T-helper 1 cell treated with Interleukin-12 subunit alpha and Interleukin-12 subunit beta and Interleukin-4 antibody, amounts not matched to agents 30 μg/mL and 1 μg/mL, for 36 hours (primary cell): ENCODE measurements around the gene EIF3D.
A peak's percentile ranks its signal among the peaks of the same experiment; 100 is the strongest.

Source experiments
- H3K27ac Mint-ChIP-seq: one replicate; pipeline ENCODE4 v1.8.0; 2021; ENCODE audit warnings: mild to moderate bottlenecking, mixed read lengths
- H3K27me3 Mint-ChIP-seq: one replicate; pipeline ENCODE4 v1.8.0; 2021; ENCODE audit warnings: low read depth, mixed read lengths
- H3K36me3 Mint-ChIP-seq: one replicate; pipeline ENCODE4 v1.8.0; 2021; ENCODE audit warnings: low read depth, mixed read lengths
- H3K4me1 Mint-ChIP-seq: one replicate; pipeline ENCODE4 v1.8.0; 2021; ENCODE audit warnings: low read depth, mixed read lengths
- H3K4me3 Mint-ChIP-seq: one replicate; pipeline ENCODE4 v1.8.0; 2021; ENCODE audit warnings: mild to moderate bottlenecking, moderate library complexity, mixed read lengths
- H3K9me3 Mint-ChIP-seq: one replicate; pipeline ENCODE4 v1.8.0; 2021; ENCODE audit warnings: mixed read lengths

Gene EIF3D

DNA sequence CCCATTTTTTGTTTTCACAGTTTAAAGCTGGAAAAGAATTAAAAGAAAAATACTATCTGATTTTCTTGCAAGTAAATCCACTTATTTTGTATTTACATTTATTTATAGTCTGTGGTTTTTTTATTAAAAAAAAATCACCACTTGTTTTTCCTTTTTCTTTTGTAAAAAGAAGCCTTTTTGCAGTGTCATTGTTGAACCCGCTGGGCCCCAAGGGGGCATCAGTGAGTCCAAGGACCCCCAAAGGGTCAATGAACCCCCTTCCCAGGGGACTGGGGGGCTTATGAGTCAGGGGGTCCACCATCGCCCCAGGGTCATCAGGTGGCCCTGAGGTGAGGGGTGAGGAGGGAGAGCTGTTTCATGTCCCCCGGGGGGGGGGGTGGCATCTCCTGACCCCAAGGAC, 34.0 kb upstream of the EIF3D start:
- Mint-ChIP-seq H3K9me3 (no peaks in the 10 kb centered on the region), H3K27ac (no peak overlapping the region), H3K27me3 (peaks cover 29% of the 10 kb centered on the region), H3K4me3 (no peak overlapping the region), H3K36me3 (no peaks in the 10 kb centered on the region), H3K4me1 (no peaks in the 10 kb centered on the region)

GRCh38 chr22:36562261-36562835, 33.4 kb upstream of the EIF3D start:
- Mint-ChIP-seq H3K27me3 (peaks cover 27% of the 10 kb centered on the region), H3K9me3 (no peaks in the 10 kb centered on the region), H3K4me1 (no peaks in the 10 kb centered on the region), H3K36me3 (no peaks in the 10 kb centered on the region), H3K4me3 (no peak overlapping the region), H3K27ac (no peak overlapping the region)

DNA sequence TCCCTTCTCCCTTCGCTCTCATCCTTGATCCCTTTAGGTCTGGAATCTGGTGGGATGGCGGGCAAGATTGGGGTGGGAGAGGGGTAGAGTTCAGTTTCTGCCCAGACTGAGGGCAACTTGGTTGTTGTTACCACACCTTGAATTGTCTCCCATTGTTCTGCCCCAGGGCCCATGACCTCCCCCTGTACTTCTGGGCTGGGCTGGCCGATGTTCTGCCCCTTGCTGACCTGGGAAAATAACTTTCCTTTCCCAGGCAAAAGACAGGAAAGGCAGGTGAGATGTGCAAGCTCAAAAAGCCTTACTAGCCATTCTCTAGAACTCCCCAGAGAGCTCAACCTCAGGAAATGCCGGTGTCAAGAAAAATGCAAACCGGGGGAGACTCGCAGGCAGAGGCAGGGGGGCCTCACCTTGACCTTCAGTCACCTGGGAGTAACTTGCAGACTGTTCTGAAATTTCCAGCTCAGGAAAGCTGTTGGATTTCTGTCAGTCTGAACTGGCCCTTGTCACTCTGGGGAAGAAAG, 32.4 kb upstream of the EIF3D start:
- Mint-ChIP-seq H3K27ac (no peak overlapping the region), H3K4me1 (no peaks in the 10 kb centered on the region), H3K4me3 (no peak overlapping the region), H3K27me3 (peaks cover 24% of the 10 kb centered on the region), H3K9me3 (no peaks in the 10 kb centered on the region), H3K36me3 (no peaks in the 10 kb centered on the region)

- Mint-ChIP-seq H3K27me3 (peaks cover 19% of the 10 kb centered on the region), H3K4me1 (no peaks in the 10 kb centered on the region), H3K27ac (no peak overlapping the region), H3K4me3 (no peak overlapping the region), H3K9me3 (no peaks in the 10 kb centered on the region), H3K36me3 (no peaks in the 10 kb centered on the region)
Observed at GRCh38 chr22:36560001-36560400, 31.0 kb upstream of the EIF3D start.

- Mint-ChIP-seq H3K36me3 (no peaks in the 10 kb centered on the region), H3K27ac (no peak overlapping the region), H3K9me3 (no peaks in the 10 kb centered on the region), H3K27me3 (peaks cover 12% of the 10 kb centered on the region), H3K4me1 (peaks cover 1% of the 10 kb centered on the region), H3K4me3 (no peak overlapping the region)
Observed at GRCh38 chr22:36554098-36554497, 25.1 kb upstream of the EIF3D start.

- Mint-ChIP-seq H3K27ac (no peak overlapping the region), H3K27me3 (peaks cover 12% of the 10 kb centered on the region), H3K4me1 (peaks cover 7% of the 10 kb centered on the region), H3K36me3 (no peaks in the 10 kb centered on the region), H3K9me3 (no peaks in the 10 kb centered on the region), H3K4me3 (no peak overlapping the region)
Observed at GRCh38 chr22:36552289-36552688, 23.3 kb upstream of the EIF3D start.

GRCh38 chr22:36550701-36551495, 21.9 kb upstream of the EIF3D start:
- H3K4me3 Mint-ChIP-seq, result no peak overlapping the region
- no peak overlapping the region for H3K27ac Mint-ChIP-seq
- H3K27me3 Mint-ChIP-seq, result peaks cover 12% of the 10 kb centered on the region
- no peaks in the 10 kb centered on the region for H3K36me3 Mint-ChIP-seq
- H3K9me3 Mint-ChIP-seq, result no peaks in the 10 kb centered on the region
- peaks cover 12% of the 10 kb centered on the region for H3K4me1 Mint-ChIP-seq

GRCh38 chr22:36549033-36549432, 20.1 kb upstream of the EIF3D start:
- Mint-ChIP-seq H3K27ac (peak overlapping the region; percentile 3), H3K4me1 (peaks cover 22% of the 10 kb centered on the region), H3K27me3 (peaks cover 12% of the 10 kb centered on the region), H3K4me3 (no peak overlapping the region), H3K9me3 (no peaks in the 10 kb centered on the region), H3K36me3 (no peaks in the 10 kb centered on the region)

DNA sequence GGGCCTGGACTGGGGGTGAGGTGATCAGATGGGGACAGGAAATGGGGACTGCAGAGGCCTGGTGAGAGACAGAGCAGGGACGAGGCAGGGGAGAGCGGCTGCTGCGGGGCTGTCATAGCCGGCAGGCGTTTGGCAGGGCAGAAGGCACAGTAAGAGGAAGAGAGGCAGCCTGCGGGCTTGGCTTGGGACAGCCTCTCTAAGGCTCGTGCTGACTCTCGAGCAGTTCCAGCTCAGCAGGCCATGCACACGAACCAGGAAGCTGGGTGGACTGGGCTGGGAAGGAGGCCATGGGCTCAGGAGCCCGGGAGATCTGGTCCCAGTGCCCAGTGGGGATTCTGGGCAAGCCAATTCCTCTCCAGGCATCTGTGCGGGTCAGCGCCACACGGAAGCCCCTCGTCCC, 19.6 kb upstream of the EIF3D start:
- H3K4me1 Mint-ChIP-seq, result peaks cover 22% of the 10 kb centered on the region
- H3K4me3 Mint-ChIP-seq, result no peak overlapping the region
- no peaks in the 10 kb centered on the region for H3K36me3 Mint-ChIP-seq
- peaks cover 12% of the 10 kb centered on the region for H3K27me3 Mint-ChIP-seq
- H3K27ac Mint-ChIP-seq, result peak overlapping the region; percentile 50
- H3K9me3 Mint-ChIP-seq, result no peaks in the 10 kb centered on the region

GRCh38 chr22:36546932-36547331, 18.0 kb upstream of the EIF3D start:
- Mint-ChIP-seq H3K36me3 (peaks cover 2% of the 10 kb centered on the region), H3K27ac (no peak overlapping the region), H3K9me3 (no peaks in the 10 kb centered on the region), H3K4me1 (peaks cover 25% of the 10 kb centered on the region), H3K27me3 (peaks cover 12% of the 10 kb centered on the region), H3K4me3 (no peak overlapping the region)

- Mint-ChIP-seq H3K27ac (no peak overlapping the region), H3K4me1 (peaks cover 28% of the 10 kb centered on the region), H3K36me3 (peaks cover 2% of the 10 kb centered on the region), H3K9me3 (no peaks in the 10 kb centered on the region), H3K27me3 (peaks cover 5% of the 10 kb centered on the region), H3K4me3 (no peak overlapping the region)
Observed at GRCh38 chr22:36546092-36546804, 17.3 kb upstream of the EIF3D start.

DNA sequence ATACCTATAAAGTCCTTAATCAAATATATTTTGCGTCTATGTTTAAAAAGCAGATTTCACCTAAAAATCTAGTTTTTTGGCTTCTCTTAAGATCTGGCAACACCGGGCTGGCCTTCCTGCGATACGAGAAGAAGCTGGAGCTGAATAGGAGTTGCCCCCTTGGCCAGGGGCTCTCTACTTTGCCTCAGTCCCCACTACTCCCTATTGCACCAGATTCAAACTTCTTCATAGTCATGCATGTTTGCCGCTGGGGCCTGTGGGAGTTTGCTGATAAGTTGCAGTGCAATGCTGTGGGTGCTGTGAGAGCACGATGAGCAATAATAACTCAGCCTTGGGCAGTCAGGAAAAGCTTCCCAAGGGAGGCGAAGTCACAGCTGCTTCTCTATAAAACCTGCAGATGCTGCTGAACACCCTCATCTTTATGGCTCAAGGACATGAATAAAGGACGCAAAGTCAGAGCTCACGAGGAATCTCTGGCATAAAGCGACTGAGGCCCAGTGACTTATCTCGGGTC, 15.2 kb upstream of the EIF3D start:
- no peaks in the 10 kb centered on the region for H3K27me3 Mint-ChIP-seq
- peaks cover 32% of the 10 kb centered on the region for H3K4me1 Mint-ChIP-seq

GRCh38 chr22:36541831-36542411, 13.0 kb upstream of the EIF3D start:
- Mint-ChIP-seq H3K4me1 (peaks cover 24% of the 10 kb centered on the region), H3K4me3 (no peak overlapping the region), H3K27ac (peak overlapping the region; percentile 72), H3K9me3 (no peaks in the 10 kb centered on the region), H3K36me3 (peaks cover 2% of the 10 kb centered on the region), H3K27me3 (no peaks in the 10 kb centered on the region)

More for the DNA sequence above, 15.2 kb upstream of the EIF3D start:
- Mint-ChIP-seq H3K36me3 (peaks cover 2% of the 10 kb centered on the region), H3K4me3 (no peak overlapping the region), H3K27ac (no peak overlapping the region), H3K9me3 (no peaks in the 10 kb centered on the region)

DNA sequence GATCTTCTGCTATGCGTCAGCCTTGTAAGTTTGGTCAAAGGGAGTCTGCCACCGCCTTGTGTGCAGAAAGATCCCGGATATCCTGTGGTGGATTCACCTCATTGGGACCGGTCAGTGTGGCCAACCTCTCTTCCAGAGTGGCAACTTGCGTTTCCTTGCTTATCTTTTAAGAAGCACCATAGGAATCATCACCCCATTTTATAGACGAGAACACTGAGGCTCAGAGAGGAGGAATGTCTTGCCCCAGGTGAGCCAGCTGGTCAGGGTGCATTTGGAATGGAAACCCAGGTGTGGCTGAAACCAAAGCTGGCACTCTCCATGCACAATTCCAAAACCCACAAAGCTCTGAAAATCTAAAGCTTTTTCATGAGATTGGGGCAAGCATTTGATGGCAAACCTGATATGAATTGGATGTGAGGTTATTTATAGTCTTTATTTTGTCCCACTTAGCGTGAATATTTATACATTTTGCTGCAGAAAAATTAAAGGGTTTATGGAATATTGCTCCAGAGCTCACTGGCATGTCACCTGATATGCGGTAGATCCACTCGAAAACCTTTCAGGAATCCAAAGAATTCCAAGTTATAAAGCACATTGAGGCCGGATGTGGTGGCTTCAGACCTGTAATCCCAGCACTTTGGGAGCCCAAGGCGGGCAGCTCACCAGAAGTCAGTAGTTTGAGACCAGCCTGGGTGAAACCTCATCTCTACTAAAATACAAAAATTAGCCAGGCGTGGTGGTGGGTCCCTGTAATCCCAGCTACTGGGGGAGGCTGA, 12.1 kb upstream of the EIF3D start:
- Mint-ChIP-seq H3K4me3 (no peak overlapping the region), H3K36me3 (peaks cover 2% of the 10 kb centered on the region), H3K4me1 (peaks cover 21% of the 10 kb centered on the region), H3K27me3 (no peaks in the 10 kb centered on the region), H3K27ac (peak overlapping the region; percentile 4), H3K9me3 (no peaks in the 10 kb centered on the region)
